Measurements from ENCODE around the gene NELFA. TPM values are rescaled to one million over a fixed set of nuclear protein-coding genes. Genes with fewer than 3 reads are reported as not detected.

The NELFA gene
- total RNA-seq, result 33.9 TPM

DNA sequence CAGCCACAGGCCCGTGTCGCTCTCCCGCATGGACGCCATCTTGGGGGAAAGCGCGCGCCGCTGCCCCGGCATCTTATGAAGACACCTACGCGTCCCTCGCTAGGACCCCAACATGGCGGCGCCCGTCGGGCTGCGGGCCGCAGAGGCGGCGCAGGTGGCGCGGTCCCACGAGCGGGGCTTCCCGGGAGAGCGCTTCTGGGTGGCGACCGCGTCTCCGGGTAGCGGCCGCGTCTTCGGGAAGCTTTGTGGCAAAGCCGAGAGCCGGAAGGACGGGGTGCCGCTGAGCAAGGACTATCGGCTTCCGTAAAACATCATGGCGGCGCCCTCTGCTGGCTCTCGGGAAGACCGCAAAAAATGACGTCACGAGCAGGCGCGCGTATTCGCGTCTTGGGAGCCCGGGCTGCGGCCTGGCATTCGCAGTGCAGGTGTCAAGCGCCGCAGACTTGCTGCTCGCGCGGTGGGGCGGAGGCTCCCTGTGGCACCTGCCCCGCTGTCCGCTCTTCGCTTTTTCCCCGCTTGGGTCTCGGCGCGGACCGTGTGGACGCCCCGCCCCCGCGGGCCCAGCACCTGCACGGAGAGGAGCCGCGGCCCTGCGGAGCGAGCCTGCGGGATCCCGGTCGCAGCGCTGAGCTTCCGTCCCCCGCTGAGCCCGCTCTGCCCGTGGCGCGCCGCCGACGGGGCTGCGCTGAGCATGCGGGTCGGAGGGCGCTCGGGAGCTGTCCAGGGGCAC lies at the start of gene NELFA:
NELFA (minus strand) TSS at position 54 of the 730 bp plus-strand sequence; CDS start at position 39, 15 bp downstream.
- peak; percentile 95 to 98 (median 96) for DNase-seq (ENCODE audit: low read depth in 2 of 3, low spot score in 2 of 3)

DNA sequence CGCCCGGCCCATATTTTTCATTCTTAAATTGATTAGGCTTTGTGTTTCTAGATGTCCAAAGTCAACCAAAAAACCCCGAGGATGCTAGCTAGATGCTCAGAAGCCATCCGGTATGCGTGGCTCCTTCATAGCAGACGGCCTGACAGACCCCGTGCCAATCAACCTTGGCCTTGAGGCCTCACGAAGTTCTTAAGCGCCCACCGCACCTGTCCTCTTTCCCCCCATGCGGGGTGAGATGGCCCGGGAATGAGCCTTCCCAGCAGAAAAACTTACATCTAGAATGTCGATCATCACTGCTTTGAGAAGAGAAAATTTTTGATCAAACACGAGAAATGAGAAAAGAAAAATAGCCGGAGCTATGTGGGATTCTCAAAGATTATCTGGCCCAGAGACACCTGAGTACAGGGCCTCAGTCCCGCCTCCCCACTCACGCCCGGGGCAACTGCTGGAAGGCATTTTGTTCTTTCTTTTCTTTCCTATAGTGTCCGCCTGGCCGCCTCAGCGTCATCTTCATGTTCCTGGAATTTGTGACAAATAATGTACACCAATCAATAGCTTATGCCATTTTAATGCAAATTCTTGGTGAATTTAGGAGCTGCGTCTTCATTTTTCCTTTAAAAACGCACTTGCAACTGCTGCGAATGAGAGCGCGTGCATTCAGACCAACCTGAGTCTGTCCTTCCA lies 48.8 kb upstream of the NELFA start:
- DNase-seq (ENCODE audit: low read depth in 2 of 3, low spot score in 2 of 3), result no peak

DNA sequence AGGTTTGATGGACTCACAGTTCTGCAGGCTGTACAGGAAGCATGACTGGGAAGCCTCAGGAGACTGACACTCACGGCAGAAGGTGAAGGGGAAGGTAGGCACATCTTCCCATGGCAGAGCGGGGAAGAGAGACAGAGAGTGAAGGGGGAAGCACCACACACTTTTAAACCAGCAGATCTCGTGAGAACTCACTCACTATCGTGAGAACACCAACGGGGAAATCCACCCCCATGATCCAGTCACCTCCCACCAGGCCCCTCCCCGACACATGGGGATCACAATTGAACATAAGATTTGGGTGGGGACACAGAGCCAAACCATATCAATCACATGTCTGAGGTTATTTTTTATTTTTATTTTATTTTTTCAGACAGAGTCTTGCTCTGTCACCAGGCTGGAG lies 45.4 kb upstream of the NELFA start:
- no peak for DNase-seq (ENCODE audit: low read depth in 2 of 3, low spot score in 2 of 3)

DNA sequence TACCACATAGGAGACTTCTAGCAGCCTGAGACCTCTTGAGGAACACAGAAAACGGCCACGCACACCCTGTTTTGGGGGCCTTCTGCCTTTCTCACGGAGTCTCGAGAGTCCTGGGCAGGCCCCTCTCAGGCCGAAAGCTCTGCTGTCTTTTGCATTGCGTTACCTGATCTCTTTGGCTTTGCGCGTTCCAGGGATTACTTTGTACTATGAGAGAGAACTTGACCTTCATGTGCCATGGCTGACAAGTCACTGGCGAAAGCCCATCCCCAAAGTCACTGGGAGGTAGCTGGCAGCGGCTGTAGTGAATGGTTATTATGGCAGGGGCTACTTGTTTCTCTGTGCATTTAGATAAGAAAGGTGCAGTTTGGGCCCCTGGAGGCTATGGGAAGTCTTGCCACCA lies 42.3 kb upstream of the NELFA start:
- DNase-seq (ENCODE audit: low read depth in 2 of 3, low spot score in 2 of 3), result no peak

DNA sequence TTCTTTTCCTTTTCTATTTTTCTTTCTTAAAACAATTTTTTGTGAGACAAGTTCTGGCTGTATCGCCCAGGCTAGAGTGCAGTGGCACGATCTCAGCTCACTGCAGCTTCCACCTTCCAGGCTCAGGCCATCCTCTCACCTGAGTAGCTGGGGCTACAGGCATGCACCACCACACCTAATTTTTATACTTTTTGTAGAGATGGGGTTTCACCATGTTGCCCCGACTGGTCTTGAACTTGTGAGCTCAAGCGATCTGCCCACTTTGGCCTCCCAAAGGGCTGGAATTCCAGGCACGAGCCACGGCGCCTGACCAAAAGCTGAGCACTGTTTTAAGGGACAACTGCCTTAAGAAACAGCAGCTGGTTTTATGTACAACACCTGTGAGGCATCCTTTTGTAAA lies 41.0 kb upstream of the NELFA start:
- no peak for DNase-seq (ENCODE audit: low read depth in 2 of 3, low spot score in 2 of 3)

DNA sequence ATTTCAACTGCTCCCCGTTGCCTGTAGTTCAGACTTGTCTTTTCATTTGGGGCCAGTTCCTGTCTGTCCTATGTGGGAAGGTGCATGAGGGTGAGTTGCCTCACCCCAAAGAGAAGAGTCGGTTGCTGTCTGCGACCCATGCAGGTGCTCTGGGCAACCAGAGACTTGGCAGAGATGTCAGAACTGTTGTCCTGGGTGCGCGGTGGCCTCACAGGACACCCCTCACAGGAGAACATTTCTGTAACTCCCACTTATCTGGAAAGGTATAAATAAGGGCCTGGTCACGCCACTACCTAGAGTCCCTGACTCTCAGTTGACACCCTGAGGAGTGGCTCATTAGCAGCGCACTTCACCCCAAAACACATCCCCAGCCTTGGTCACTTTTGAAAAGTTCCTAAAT lies 40.6 kb upstream of the NELFA start:
- DNase-seq (ENCODE audit: low read depth in 2 of 3, low spot score in 2 of 3), result no peak

DNA sequence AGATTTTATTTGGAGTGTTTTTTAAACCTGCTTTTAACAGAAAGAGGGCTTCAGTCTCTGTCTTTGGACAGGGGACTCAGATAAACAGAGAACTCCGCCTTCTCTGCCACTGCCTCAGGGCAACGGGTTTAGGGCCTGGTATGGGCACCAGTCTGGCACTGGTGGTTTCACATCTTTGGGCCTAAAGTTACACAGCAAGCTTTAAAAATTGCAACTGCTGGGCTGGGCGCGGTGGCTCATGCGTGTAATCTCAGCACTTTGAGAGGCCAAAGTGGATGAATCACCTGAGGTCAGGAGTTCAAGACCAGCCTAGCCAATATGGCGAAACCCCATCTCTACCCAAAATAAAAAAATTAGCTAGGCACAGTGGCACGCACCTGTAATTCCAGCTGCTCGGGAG lies 40.1 kb upstream of the NELFA start:
- no peak for DNase-seq (ENCODE audit: low read depth in 2 of 3, low spot score in 2 of 3)

DNA sequence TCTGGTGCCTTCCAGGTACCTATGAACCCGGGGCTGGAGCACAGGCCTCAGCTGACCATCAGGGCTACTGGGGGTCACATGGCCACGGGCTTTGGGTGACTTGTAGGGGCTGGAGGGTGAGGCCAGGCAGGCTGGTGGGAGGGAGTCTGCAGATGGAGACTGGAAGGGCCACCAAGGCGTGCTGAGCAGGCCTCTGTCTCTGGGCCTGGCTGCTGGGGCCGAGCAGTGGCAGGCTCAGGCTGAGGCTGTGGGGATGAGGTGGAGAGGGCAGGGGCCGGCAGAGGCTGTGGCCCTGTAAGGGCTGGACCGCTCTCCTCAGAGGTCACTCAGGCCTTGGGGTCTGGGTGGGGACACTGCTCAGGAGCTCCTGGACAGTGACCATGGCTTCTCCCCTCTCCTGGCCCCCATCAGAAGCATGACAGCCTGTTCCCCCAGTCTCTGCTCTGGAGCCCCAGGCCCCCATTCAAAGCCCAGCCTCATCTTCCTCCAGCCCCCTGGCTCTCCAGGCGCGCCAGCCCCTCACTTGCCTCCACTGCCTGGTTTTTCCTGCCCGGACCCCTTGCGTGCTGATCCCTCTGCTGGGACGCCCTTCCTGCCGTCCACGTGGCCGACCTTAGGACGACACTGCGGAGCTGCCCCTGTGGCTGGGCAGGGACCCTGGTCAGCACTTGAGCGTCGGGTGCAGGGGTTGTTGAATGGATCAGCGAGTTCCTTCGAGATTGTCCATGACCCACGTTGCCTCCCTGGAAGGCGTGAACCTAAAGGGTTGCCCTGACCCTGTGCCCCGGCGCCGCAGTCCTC lies 39.2 kb upstream of the NELFA start:
- no peak for DNase-seq (ENCODE audit: low read depth in 2 of 3, low spot score in 2 of 3)

DNA sequence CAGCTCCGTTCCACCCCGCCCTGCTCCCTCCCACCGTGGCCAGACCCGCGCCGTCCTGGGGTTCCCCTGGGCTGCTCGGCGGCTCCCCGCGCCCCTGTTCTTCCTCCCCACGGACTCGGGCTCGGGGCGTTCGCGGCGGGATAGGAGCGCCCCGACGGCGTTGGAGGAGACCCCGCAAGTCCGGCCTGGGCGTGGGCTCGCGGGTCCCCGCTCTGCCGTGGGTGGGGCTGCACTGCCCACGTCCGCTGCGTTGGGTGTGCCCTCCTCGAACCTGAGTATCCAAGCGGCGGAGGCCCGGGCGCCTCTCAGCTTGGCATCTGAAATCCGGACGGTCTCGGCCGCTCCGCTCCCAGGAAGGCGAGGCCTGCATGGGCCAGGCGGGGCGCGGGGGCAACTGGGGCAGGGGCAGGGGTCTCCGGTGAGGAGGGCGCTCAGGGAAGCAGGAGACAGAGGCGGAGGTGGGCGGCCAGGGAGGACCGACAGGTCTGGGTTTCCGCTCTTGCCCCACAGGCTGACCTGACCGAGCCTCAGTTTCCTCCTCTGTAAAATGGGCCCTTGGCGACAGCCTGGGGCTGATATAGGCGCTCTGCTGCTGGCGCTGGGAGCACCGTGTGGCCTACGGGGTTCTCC lies 38.4 kb upstream of the NELFA start:
- no peak for DNase-seq (ENCODE audit: low read depth in 2 of 3, low spot score in 2 of 3)

DNA sequence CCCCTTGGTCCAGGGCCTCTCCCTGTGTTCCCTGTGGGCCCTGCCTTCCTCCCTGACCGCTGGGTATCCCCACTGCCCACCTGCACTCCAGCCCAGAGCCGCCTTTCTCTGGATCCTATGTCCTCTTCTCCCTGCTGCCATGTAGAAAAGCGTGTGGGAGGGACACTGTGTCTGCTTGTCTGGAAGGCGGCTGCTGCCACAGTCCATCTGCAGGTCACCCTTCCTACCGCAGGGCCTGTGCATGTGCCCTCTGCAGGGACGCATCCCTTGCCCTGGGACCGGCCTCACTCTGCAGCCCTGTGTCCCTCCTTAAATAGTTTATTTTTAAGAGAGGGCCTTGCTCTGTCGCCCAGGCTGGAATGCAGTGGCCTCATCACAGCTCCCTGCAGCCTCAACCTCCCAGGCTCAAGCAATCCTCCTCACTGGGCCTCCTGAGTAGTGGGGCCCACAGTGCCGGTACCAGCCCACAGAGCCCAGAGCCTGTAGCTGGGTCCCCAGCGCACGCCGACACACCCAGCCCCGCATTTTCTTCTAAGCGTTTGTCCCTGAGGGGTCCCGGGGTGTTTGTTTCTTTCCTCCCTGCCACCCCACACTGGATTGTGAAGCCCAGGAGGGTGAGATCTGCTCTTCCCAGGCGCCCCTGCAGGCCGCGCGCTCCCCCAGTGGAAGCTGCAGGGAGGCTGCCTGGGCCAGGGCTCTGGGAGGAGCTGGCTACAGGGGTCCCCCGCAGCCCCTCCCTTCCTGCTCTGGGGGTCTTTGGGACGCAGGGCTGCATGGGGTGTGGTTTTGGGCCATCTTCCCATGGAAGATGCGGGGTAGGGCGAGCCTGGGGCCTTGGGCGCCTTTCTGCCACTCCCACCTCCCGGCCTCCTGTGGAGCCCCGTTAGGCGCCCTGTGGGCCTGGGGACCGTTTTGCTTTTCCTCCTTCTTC lies 37.5 kb upstream of the NELFA start:
- no peak for DNase-seq (ENCODE audit: low read depth in 2 of 3, low spot score in 2 of 3)

DNA sequence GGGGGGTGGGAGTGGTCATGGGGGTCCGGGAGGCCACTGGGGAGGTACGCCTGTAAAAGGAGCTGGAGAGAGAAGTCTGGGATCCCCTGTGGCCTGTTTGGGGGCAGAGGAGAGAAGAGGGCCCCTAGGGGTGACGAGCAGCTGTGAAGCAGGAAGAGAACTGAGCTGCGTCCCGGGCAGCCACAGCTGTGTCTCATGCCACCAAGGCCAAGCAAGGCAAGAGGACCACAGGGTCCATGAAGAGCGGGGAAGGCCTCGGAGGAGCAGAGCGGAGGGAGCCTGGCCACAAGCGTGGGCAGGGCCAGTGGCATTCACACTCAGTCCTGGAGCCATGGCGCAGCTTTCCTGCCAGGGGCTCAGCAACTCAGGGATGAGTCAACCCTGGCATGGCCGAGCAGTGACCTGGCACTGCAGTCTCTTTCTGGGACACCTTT lies 36.8 kb upstream of the NELFA start:
- DNase-seq (ENCODE audit: low read depth in 2 of 3, low spot score in 2 of 3), result no peak

DNA sequence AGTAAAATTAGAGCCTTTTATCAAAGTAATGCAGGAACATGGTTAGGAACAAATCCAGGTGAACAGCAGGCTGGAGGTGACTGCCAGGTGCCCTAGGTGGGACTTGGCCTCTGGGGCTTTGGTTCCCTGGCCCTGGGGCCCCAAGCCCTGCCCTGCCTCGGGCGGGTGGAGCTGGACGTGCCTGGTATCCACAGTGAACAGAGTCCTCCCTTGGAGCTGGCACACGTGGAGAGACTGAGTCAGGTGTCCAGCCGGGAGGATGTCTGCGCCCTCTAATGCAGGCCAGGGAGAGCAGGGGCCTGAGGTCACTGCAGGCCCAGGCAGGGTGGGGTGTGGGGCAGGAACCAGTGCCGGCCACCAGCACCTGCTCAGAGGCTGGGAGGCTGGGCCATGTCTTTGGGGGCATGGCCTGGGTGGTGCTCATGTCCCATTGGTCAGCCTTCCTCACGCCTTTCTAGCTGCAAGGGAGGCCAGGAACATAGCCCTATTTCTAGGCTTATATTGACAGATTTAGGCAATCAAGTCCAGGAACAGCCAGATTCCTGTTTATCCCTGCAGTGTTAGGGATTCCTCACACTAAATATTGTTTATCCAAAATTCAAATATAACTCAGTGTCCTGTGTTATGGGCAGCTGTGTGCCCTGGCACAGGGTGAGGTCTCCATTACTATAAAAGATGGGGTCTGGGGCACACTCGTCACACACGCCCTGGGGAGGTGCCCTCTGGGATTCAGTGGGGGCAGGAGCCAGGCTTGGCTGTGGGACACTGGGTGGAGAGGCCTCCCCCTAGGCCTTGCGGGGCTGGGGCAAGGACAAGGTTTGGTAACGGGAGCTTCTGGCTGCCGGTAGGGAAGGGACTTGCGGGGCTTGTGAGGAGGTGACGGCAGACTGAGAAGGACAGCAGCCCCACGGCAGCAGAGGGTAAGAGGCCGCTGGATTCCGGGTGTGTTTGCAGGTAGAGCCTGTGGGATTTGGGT lies 36.1 kb upstream of the NELFA start:
- DNase-seq (ENCODE audit: low read depth in 2 of 3, low spot score in 2 of 3), result no peak

DNA sequence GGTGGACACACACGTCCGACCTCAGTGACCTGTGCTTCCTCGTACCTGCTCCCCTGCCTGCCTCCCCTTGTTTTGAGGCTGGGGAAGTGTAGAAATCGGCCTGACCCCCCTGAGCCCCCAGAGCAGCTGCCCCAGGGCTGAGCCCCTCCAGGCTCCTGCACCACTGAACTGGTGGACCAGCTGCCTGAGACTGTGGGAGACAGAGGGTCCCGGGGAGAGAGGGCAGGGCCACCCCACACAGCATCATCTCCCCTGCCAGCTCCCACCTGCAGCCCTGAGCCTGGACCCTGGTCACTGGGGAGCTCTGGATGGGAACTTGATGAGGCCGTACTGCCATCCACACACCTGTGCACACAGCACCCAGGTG lies 35.3 kb upstream of the NELFA start:
- no peak for DNase-seq (ENCODE audit: low read depth in 2 of 3, low spot score in 2 of 3)

DNA sequence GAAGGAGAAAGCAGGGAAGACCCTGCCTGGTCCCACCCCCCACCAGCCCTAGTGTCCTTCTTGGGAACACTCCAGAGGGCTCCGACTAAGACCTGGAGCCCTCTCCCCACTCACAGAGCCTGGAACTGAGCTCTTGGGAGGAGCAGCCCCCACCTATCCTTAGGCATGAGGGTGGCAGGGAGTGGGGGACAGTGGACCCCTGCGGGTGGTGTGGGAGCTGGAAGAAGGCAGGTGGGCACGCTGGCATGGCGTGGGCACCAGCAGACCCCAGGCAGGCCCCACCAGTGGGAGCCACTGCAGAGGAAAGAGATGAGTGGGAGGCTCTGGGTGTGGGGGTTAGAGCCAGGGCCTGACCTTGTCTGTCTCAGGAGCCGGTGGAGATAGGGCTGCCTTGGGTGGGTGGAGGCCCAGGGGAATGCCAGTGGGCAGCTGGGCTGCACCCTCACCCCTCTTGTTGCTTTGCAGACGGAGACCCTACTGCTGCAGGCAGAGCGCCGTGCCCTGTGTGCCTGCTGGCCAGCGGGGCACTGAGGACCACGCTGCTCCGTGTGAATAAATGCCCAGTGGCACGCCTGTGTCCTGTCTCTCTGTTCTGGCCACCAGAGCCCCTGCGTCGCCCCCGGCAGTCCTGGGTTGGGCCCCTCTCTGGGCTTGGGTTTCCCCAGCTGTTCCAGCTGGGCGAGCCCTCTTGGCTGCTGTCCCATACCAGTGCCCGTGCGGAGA lies 34.8 kb upstream of the NELFA start:
- DNase-seq (ENCODE audit: low read depth in 2 of 3, low spot score in 2 of 3), result no peak

DNA sequence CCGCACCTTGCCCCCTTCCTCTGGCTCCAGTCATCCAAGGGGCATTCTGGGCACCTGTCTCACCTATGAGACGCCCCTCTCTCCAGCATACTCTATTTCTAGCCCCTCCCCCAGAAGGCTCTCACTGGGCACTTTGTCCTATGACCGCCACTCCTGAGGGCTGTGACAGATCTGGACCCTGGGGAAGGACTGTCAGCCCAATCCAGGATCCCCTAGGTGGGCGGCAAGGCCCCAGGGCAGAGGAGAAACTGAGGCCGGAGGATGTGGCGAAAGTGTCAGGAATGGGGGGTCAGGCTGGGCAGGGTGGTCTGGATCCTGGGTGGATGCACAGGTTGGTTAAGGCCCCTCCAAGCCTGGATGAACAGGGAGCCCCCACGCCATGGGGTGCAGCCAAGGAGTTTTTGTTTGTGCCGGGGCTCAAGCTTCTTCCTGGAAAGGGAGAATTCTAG lies 34.2 kb upstream of the NELFA start:
- no peak for DNase-seq (ENCODE audit: low read depth in 2 of 3, low spot score in 2 of 3)

DNA sequence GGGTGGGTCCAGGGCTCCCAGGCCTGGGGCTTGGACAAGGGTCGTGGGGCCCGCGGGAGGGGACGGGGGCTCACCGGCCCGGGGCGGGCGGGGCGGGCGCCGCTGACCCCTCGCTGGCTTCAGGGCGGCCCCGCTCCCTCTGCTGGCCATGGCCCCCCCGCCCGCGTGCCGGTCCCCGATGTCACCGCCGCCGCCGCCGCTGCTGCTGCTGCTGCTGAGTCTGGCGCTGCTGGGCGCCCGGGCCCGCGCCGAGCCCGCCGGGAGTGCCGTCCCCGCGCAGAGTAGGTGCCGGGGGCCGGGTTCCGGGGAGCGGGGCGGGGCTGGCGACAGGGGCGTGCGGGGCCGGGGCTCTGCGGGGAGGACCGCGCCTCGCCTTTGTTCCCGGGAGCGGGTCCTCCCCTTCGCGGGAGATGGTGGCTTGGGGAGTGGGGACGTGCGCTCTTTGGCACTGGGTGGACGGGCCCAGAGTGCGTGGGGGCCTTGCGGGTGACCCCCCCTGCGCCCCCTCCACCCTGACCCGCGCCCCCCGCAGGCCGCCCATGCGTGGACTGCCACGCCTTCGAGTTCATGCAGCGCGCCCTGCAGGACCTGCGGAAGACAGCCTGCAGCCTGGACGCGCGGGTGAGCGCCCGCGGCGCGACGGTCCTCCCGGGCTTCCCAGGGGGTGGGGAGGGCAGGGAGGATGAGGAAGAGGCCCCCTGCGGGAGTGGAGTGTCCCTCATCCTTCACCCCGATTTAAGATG lies 33.6 kb upstream of the NELFA start:
- no peak for DNase-seq (ENCODE audit: low read depth in 2 of 3, low spot score in 2 of 3)

All from hematopoietic multipotent progenitor cell (in vitro differentiated cells).